CD14-positive monocyte (primary cell): Measurements from ENCODE around the gene MDK. TPM values are rescaled to one million over a fixed set of nuclear protein-coding genes. Genes with fewer than 3 reads are reported as not detected.

Experiments
- DNase-seq, 3 donors: peaks; one replicate each; pipeline ENCODE4 v3.0.0-alpha.2; 2011 to 2022
- H2AFZ ChIP-seq: 2 replicates; pipeline ENCODE4 v1.6.0; 2012; ENCODE audit warnings: mild to moderate bottlenecking, low read depth, low read length, inconsistent platforms; ENCODE audit not compliant: insufficient read depth, poor library complexity, severe bottlenecking
- H3K27ac ChIP-seq, 2 donors: 1 replicate in 1 of 2; 2 replicates in 1 of 2; pipeline ENCODE4 v1.5.1; 2012 to 2013; ENCODE audit warnings: low read length in 2 of 2, control low read depth in 1 of 2, inconsistent platforms in 1 of 2, low read depth in 1 of 2, mild to moderate bottlenecking in 1 of 2
- H3K27me3 ChIP-seq, 2 donors: one replicate each; pipeline versions ENCODE4 v1.6.0 to v1.6.1; 2011 to 2013; ENCODE audit warnings: low read length in 2 of 2; ENCODE audit not compliant: control insufficient read depth in 2 of 2, insufficient read depth in 2 of 2
- H3K36me3 ChIP-seq, 2 donors: replicated peaks in 1 of 2; 1 replicate in 1 of 2; 2 replicates in 1 of 2; pipeline versions ENCODE4 v1.5.1 to v1.6.1; 2012 to 2013; ENCODE audit warnings: low read length in 2 of 2, control low read depth in 1 of 2, inconsistent platforms in 1 of 2, mild to moderate bottlenecking in 1 of 2; ENCODE audit not compliant: insufficient read depth in 2 of 2, control insufficient read depth in 1 of 2
- H3K4me1 ChIP-seq, 2 donors: 1 replicate in 1 of 2; 2 replicates in 1 of 2; pipeline versions ENCODE4 v1.5.1 to v1.6.1; 2012 to 2013; ENCODE audit warnings: low read length in 2 of 2, control low read depth in 1 of 2, inconsistent platforms in 1 of 2, mild to moderate bottlenecking in 1 of 2, moderate library complexity in 1 of 2; ENCODE audit not compliant: insufficient read depth in 2 of 2, control insufficient read depth in 1 of 2
- H3K4me2 ChIP-seq: replicated peaks from 2 replicates; pipeline ENCODE3; 2012; ENCODE audit warnings: low read length, moderate library complexity, mild to moderate bottlenecking; ENCODE audit not compliant: poor library complexity, severe bottlenecking; ENCODE audit errors: extremely low read depth
- H3K4me3 ChIP-seq, 3 experiments: fragments of 200-600 bp in 1 of 3; sonication (generic) in 1 of 3; replicated peaks in 1 of 3; 1 replicate in 2 of 3; 2 replicates in 1 of 3; pipeline ENCODE4 v1.5.1; 2011 to 2013; ENCODE audit warnings: low read length in 3 of 3, mild to moderate bottlenecking in 3 of 3, control low read depth in 2 of 3, low read depth in 2 of 3, inconsistent platforms in 1 of 3, moderate library complexity in 1 of 3
- H3K79me2 ChIP-seq: 2 replicates; pipeline ENCODE4 v1.6.0; 2012; ENCODE audit warnings: mild to moderate bottlenecking, control low read depth, inconsistent platforms, low read length, moderate library complexity; ENCODE audit not compliant: insufficient read depth
- H3K9ac ChIP-seq: 2 replicates; pipeline ENCODE4 v1.6.0; 2017; ENCODE audit warnings: low read length, mild to moderate bottlenecking; ENCODE audit not compliant: insufficient read depth, poor library complexity, severe bottlenecking
- H3K9me3 ChIP-seq, 2 donors: replicated peaks in 1 of 2; 1 replicate in 1 of 2; 2 replicates in 1 of 2; pipeline versions ENCODE4 v1.5.1 to v1.6.1; 2012 to 2013; ENCODE audit warnings: low read length in 2 of 2, control low read depth in 1 of 2; ENCODE audit not compliant: control insufficient read depth in 1 of 2, insufficient read depth in 1 of 2
- H4K20me1 ChIP-seq: 2 replicates; pipeline ENCODE4 v1.6.0; 2012; ENCODE audit warnings: mild to moderate bottlenecking, low read length, control low read depth, moderate library complexity; ENCODE audit not compliant: insufficient read depth
- H3K27ac Mint-ChIP-seq, 7 donors: one replicate each; pipeline ENCODE4 v1.8.0; 2020; ENCODE audit warnings: mild to moderate bottlenecking in 7 of 7, mixed read lengths in 7 of 7, moderate library complexity in 6 of 7, inconsistent platforms in 2 of 7
- H3K27me3 Mint-ChIP-seq, 3 donors: one replicate each; pipeline ENCODE4 v1.8.0; 2021 to 2022; ENCODE audit warnings: low read depth in 3 of 3, mild to moderate bottlenecking in 3 of 3, mixed read lengths in 3 of 3, moderate library complexity in 3 of 3, inconsistent platforms in 1 of 3
- H3K36me3 Mint-ChIP-seq, 2 donors: one replicate each; pipeline ENCODE4 v1.8.0; 2020; ENCODE audit warnings: mixed read lengths in 2 of 2, inconsistent platforms in 1 of 2, mild to moderate bottlenecking in 1 of 2
- H3K4me1 Mint-ChIP-seq: one replicate; pipeline ENCODE4 v1.8.0; 2020; ENCODE audit warnings: mild to moderate bottlenecking, mixed read lengths
- H3K4me3 Mint-ChIP-seq, 2 donors: one replicate each; pipeline ENCODE4 v1.8.0; 2020; ENCODE audit warnings: mild to moderate bottlenecking in 2 of 2, mixed read lengths in 2 of 2, moderate library complexity in 1 of 2
- H3K9me3 Mint-ChIP-seq, 7 donors: one replicate each; pipeline ENCODE4 v1.8.0; 2020 to 2022; ENCODE audit warnings: mixed read lengths in 7 of 7, mild to moderate bottlenecking in 6 of 7, moderate library complexity in 6 of 7, inconsistent platforms in 2 of 7
- CTCF ChIP-seq: fragments of 200-600 bp; IDR thresholded peaks from one replicate; pipeline ENCODE4 v1.8.0; 2022; ENCODE audit warnings: antibody characterized with exemption, mild to moderate bottlenecking
- WGBS: methylation state at CpG from one replicate; pipeline ENCODE4 v1.1.5; 2013; ENCODE audit warnings: missing lambda C conversion rate; ENCODE audit not compliant: insufficient coverage; 5-methylcytosine and 5-hydroxymethylcytosine counted together
- intact Hi-C, 2 donors: fragments of 100-400 bp; cut with micrococcal nuclease; formaldehyde crosslinking; loops; one replicate each; pipeline versions ENCODE4 v1.15.0 to v1.15.1; 2023
- polyA plus RNA-seq, 3 donors: library from polyadenylated mRNA; depleted of rRNA in 1 of 3; unstranded in 2 of 3; stranded (reverse) in 1 of 3; fragments of 300-500 nt in 2 of 3; fragments of >200 nt in 1 of 3; fragmentation: Illumina TruSeq in 2 of 3; gene quantifications; 1 replicate in 2 of 3; 2 replicates in 1 of 3; pipeline ENCODE4 v1.2.3, GENCODE V29; 2012 to 2021

The MDK gene
- polyA plus RNA-seq, 3 donors: 2.8 TPM; not detected in 2

GRCh38 chr11:46337626-46338345, 43.7 kb upstream of the MDK start:
- no peak for TF ChIP-seq CTCF
- H3K9me3 Mint-ChIP-seq: peaks cover 0 to 3% (median 0%) of the 10 kb centered on the region in 7 donors
- H3K4me1 Mint-ChIP-seq: peaks cover 93% of the 10 kb centered on the region
- DNase-seq: peak in 2 of 3 donors; percentile 62 to 65
- Histone ChIP-seq H4K20me1 (peaks cover 6% of the 10 kb centered on the region), H3K27ac (no peak overlapping the region), H3K27me3 (peaks cover 0 to 15% of the 10 kb centered on the region in 2 donors), H3K9me3 (no peaks in the 10 kb centered on the region), H3K4me2 (peak overlapping the region; percentile 14), H3K4me3 (peak overlapping the region in 1 of 3 experiments; percentile 60), H3K79me2 (peaks cover 5% of the 10 kb centered on the region), H2AFZ (no peak overlapping the region), H3K9ac (no peak overlapping the region), H3K4me1 (peaks cover 93 to 96% of the 10 kb centered on the region in 2 donors), H3K36me3 (no peaks in the 10 kb centered on the region)
- peaks cover 18 to 26% (median 21%) of the 10 kb centered on the region in 3 donors for H3K27me3 Mint-ChIP-seq
- intact Hi-C loops: no loop called here
- H3K27ac Mint-ChIP-seq: peak overlapping the region; percentile 46 to 91 (median 76)
- 69% methylated on average over 7 of the region's 13 CpGs for WGBS
- H3K4me3 Mint-ChIP-seq: peak overlapping the region; percentile 16 to 42
- peaks cover 0 to 2% of the 10 kb centered on the region in 2 donors for H3K36me3 Mint-ChIP-seq

GRCh38 chr11:46338636-46338987, 42.9 kb upstream of the MDK start:
- peaks cover 8% of the 10 kb centered on the region for H3K79me2 ChIP-seq
- H4K20me1 ChIP-seq: peaks cover 5% of the 10 kb centered on the region
- Mint-ChIP-seq H3K4me1 (peaks cover 98% of the 10 kb centered on the region), H3K36me3 (peaks cover 0 to 2% of the 10 kb centered on the region in 2 donors), H3K27me3 (peaks cover 12 to 19% (median 16%) of the 10 kb centered on the region in 3 donors), H3K27ac (peak overlapping the region; percentile 15 to 88 (median 75)), H3K4me3 (peak overlapping the region; percentile 61 to 85), H3K9me3 (no peaks in the 10 kb centered on the region)
- intact Hi-C loops: no loop called here
- peak overlapping the region in 1 of 3 experiments; percentile 60 for H3K4me3 ChIP-seq
- no peak overlapping the region for H3K9ac ChIP-seq
- peak overlapping the region; percentile 54 for H3K4me2 ChIP-seq
- peak overlapping the region; percentile 53 for H2AFZ ChIP-seq
- DNase-seq: no peak
- peak overlapping the region; percentile 37 to 62 for H3K27ac ChIP-seq
- 40% methylated on average over 4 of the region's 9 CpGs for WGBS
- no peaks in the 10 kb centered on the region for H3K36me3 ChIP-seq
- peaks cover 96 to 97% of the 10 kb centered on the region in 2 donors for H3K4me1 ChIP-seq
- TF ChIP-seq CTCF: no peak
- no peaks in the 10 kb centered on the region for H3K9me3 ChIP-seq
- H3K27me3 ChIP-seq: peaks cover 0 to 10% of the 10 kb centered on the region in 2 donors
